CD4-positive, alpha-beta T cell treated with Interleukin-12 subunit alpha and Interleukin-12 subunit beta, for 1 hour (primary cell): Measurements from ENCODE around the gene SH2D6.
"Not testable (repeated sequence)": the region's sequence is repeated elsewhere in the genome, so short reads cannot be mapped to it uniquely, and the experiment has no call there.

ENCODE experiments used
- DNase-seq: peaks from one replicate; pipeline ENCODE4 v3.0.0-alpha.2; 2020

Gene SH2D6

DNA sequence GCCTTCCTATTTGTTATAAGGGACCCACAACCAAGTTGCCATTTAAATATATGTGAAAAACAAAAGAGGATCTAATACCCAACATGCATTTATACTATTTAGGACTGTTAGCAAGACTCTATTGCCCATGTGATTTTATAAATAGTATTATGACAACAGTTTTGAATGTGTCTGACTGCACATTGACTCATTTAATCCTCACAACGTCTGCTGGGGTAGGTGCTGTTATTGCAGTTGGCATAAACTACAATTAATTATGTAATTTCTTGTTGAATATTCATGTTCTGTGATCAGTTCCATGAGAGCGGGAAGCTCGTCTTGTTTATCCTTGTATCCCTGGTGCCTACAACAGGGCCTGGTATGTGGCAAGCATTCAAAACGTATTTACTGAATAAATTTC is 53.7 kb downstream of the SH2D6 start:
- DNase-seq: no peak

DNA sequence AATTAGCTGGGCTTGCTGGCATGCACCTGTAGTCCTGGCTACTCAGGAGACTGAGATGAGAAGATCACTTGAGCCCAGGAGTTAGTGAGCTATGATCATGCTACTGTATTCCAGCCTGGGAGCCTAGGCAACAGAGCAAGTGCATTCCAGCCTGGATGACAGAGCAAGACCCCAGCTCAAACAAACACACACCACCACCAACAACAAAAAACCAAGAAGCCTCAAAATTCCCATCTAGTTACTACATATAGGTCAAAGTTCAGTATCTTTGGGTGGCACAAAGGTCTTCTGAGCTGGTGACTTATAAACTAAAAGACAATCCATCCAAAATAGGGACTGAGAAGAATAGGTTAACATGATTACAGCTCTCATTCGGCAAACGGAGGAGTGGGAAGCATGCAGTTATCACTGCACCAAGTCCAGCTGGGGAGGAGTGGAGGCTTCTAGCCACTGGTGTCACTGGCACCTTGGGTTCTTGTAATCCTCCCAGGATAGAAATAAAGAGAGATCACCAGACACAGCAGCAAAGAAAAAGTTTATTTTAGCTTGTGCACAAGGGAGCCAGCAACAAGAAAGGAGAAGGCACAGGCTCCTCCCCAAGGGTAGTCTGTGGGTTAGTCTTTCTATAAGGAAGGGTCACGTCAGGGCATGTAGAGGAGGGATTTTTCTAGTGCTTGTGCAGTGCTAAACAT is 57.4 kb downstream of the SH2D6 start:
- DNase-seq: no peak

DNA sequence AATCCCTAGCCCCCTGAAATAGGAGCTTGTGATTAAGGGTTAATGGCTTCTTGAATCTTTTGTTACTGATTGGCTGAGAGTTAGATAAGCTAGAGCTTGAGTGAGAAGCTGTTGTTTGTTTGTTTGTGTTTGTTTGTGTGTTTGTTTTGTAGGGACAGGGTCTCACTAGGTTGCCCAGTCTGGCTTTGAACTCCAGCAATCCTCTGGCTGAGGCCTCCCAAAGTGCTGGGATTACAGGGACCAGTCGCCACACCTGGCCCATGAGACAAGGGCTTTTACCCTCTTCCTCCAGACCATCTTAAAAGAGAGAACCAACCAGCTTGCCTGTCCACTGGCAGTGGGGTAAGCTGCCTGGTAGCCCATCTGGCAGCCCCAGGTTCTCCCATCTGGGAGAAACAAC is 58.1 kb downstream of the SH2D6 start:
- DNase-seq: no peak

- DNase-seq: no peak
Measured at GRCh38 chr2:85477884-85478283, 59.4 kb downstream of the SH2D6 start.

DNA sequence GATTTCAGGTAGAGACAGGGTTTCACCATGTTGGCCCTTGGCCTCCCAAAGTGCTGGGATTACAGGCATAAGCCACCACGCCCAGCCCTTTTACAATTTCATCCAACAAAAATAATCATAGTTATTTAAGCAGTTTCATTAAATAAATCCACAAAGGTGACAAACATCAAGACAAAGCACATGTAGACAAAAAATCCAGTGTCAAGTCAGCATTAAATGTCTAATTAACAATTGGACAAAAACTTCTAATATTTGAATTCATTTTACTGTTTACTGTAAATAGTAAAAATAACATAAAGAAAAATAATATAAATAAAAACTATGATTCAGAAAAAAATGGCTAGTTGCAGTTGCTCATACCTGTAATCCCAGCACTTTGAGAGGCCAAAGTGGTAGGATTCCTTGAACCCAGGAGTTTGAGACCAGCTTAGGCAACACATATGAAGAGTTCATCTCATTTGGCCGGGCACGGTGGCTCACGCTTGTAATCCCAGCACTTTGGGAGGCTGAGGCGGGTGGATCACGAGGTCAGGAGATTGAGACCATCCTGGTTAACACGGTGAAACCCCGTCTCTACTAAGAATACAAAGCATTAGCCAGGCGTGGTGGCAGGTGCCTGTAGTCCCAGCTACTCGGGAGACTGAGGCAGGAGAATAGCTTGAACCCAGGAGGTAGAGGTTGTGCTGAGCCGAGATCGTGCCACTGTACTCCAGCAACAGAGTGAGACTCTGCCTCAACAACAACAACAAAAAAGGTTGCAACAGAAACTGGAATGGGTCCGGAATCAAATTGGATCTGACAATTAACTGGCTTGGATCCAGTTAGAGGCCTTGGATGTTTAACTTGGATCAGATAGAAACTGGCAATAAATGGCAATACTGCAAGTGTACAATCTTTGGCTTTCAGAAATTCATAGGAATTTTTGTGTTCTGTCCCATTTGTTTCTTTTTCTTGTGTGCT is 63.6 kb downstream of the SH2D6 start:
- DNase-seq: no peak

DNA sequence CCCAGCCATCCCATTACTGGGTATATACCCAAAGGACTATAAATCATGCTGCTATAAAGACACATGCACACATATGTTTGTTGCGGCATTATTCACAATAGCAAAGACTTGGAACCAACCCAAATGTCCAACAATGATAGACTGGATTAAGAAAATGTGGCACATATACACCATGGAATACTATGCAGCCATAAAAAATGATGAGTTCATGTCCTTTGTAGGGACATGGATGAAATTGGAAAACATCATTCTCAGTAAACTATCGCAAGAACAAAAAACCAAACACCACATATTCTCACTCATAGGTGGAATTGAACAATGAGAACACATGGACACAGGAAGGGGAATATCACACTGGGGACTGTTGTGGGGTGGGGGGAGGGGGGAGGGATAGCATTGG is 66.1 kb downstream of the SH2D6 start:
- not testable (repeated sequence) for DNase-seq

- no peak for DNase-seq
Measured at GRCh38 chr2:85485815-85486214, 67.3 kb downstream of the SH2D6 start.
